A204.1 (cell line): Measurements from ENCODE around the gene HOXD1.

Experiments used
- FAIRE-seq: peaks from 2 replicates; lab custom pipeline; 2012; peaks lifted over from hg19 to GRCh38; lab: Jason Lieb, UNC

Gene HOXD1

DNA sequence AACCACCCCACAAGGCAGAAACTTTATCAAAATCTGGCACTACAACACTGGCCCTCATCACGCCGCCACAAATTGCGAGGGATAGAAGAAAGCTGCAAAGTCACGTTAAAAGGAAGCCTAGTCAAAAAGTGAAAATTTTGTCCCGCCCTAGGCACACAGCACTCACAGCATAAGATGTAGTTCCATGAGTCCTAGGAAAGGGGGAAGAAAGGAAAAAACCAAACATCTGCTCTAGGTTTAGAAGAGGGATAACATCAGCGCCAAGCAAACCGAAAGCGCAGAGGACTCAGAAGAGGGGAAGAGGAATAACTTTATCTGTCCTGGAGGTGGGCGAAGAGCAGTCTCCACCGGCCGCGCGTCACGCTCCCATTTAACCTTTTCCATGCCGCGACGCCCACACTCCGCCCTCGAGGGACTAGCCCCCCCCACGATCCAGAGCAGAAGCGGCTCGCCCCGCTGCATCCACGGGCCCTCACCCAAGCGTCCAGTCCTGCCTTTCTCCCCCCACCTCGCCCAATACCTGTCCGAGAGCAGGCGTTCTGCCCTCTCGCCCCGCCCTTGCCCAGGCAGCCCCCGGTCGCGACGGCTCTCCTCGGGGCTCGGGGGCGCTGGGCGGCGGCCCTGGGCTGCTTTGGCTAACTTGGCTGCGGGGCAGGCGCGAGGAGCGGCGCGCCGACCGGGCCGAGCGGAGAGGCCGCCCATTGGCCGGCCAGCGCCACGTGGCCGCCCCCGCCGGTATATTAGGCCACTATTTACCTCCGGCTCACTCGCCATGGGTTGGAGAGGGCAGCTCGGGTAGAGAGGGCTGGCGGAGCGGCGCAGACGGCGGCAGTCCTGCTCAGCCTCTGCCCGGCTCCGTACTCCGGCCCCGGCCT, at the start of gene HOXD1:
TSS of gene HOXD1 (plus strand) at position 770 of the 875 bp plus-strand sequence. CDS start 134 bp downstream, outside the sequence.
- FAIRE-seq, result no peak

DNA sequence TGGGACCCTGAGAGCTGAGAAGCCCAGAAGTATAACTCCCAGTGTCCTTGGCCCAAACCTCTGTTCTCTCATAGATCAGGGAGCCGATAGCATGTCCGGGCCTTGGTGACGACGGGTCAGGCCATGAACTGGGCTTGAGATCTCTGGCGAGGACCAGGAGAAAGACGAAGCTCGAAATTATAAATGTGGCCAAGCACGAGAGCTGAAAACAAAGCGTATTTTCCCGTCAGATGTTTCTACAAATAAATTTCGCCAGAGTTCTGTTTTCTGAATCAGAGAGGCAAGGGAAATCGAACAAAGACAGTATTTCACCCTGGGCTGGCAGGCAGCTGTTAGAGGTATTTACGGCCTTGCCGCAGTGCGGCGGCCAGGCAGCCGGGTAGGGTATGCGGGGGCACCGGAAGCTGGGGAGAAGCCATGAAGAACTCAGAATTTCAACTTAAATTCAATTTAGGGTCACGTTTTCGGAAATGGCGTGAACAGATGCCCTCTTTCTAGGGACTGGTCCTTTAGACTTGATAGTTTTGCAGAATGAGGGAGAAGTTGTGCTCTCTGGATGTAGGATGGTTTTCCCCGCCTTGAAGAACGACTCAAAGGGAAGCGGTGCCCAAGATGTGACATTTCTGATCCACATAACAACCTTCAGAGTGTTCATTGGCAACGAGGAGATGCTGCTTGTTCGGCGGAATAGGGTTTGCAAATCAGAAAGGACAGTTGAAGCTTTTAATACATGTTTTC, 49.4 kb upstream of the HOXD1 start:
- FAIRE-seq, result no peak

DNA sequence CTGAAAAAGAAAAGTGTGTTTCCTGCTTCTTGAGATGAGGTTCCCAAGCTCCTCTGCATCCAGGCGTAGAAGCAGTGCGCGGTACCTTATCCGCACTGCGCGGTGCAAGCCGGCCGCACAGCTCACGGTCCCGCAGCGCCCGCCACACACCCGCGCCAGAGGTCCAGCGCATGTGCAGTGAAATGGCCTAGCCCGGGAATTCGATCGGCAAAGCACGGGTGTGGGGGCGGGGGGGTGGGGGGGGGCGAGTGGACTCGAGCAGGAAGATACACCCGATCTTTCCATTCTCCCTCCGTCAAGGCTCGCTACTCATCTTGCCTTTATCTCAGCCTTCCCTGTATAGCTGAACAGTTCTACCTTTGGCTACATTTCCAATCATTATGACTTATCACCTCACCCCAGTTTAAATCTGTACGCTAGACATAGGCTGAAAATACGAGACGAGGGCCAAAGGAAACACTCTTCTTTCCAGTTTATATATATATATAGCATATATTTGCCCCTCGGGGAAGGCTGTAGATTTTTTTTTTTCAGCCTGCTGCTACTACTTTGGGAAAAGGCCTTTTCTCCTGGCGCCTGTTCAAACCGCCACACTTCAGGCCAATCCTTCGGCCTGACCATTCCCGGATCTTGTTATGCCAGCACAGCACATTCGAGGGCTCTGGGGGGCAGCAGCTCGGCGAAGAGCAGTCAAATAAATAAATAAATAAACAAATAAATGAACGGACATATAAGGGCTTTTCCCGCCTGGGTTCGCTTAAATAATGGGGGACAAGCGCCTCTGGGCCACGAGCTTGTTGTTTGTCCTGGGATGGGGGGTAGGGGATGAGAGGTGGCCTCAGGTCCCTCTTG, 48.6 kb upstream of the HOXD1 start:
- FAIRE-seq, result no peak

DNA sequence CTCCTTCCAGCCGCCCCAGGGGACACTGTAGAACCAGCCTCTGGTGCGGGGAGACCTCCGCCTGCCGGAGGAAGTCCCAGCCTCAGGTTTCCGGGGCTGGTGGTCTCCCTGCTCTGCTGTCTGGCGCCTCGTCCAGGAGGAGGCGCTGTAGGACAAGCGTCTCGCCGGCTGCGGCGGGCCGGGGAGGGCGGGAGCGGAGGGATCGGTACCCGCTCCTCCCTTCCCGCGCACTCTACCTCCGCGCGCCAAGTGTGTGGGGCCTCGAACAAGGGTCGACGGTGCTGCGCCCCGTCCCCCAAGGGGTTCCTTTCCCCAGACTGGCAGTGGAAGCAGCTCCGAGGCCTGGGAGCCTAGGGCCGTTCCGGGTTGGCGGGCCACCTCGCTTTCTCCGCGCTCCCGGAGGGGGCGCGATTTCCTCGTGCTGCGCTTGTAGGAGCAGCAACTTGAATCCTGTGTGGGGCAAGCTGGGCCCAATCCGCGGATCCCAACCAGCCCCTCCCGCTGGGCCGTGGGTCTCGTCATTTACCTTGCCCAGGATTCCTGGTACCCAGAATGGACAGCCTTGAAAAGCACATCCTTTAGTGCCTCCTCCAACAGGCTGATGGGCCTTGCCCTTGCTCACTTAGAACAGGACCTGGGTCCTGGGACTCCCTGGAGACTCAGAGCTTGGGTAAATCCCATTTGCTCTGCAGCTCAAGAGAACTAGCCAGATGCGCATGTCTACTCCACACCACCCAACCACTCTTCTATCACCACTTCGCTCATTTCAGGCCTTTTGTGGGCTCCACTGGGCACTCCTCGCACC, 47.8 kb upstream of the HOXD1 start:
- FAIRE-seq, result no peak

DNA sequence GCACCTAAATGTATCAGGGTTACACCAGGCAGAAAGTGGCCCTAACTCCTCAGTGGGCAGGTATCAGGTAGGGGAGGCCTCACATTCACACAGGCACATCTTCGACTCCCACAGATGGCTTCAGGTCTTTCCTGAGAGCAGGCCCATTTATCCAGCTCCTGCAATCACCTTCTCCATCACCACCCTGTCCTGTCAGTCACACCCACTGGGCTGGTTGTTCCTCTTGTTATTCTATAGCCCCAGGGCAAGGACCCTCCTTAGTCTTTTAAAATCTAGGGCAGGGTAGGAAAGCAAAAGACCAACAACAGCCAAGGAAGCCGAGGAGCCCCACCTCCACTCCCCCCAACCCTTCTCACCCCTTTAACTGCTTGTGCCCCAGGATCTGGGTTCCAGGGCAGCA, 46.2 kb upstream of the HOXD1 start:
- no peak for FAIRE-seq

DNA sequence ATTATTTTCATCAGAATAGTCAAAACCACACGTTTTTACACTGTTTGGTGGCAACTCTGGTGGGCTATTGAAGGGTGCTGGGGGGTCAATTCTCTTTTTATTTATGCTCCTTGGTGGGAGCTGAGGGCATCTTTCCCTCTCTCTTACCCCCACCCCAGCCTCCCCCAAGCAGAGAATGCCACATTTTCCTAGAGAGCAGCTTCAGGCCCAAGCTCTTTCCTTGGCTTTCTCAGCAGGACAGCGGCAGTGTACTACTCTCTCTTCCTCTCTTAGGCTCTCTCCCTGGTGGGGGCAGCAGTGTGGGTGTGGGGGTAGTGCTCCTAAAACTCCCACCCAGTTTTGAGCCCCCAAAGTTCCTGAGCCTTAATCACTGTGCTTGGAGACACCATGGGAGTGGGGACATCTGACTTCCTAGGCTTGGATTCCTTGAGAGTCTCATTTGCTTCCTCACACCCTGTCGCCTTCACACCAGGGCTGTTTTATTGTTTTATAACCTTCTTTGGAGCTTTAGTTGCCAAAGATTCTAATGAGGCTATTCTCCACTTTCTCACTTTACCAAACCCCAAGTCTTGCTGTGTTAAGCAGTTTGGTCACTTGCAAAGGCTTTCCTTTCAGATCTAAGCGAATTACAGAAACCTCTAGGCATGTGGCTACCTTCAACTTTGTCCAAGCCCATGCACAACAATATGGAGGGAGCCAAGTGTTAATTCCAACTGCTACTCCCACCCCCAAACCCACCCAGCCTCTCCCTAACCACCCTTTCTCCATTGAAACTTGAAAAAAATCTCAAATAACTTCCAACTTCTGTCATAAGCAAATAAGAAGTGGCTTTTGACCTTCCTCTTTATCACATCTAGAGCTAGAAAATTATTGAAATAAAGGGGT, 43.1 kb upstream of the HOXD1 start:
- FAIRE-seq, result no peak

DNA sequence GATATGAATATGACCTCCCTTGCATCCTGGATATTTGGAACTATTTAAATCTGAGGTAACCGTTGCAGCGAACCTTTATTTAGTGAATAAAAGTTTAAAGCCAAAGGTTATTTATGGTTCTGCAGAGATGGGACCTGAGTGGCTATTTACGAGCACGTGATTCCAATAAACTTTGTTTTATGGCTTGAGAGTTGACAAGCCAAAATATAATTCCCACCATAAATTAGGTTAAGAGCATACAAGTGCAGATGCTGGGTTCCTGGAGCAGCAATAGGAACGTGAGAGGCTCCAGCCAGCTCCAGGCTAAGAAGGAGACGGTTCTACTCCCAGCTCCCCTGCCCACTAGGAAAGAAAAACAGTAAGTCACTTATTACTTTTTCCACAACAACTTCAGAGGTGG, 42.4 kb upstream of the HOXD1 start:
- no peak for FAIRE-seq

DNA sequence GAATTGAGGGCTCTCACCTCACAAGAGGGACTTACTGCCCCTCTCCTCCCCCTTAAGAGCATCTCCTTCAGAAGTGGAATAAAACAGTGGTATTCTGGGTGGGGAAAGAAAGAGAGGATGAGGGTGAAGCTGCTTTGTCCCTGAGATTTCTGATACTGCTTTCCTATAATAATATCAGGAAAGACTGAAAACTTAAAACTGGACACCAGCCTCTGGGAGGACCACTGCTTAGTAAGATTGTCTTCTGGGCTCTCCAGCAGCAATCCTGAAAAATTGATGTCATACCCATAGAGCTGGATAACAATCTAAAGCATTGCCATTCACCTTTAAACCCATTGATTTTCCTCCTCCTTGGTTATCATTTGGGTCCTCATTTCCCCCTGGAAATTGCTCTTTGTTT, 41.8 kb upstream of the HOXD1 start:
- FAIRE-seq, result no peak

DNA sequence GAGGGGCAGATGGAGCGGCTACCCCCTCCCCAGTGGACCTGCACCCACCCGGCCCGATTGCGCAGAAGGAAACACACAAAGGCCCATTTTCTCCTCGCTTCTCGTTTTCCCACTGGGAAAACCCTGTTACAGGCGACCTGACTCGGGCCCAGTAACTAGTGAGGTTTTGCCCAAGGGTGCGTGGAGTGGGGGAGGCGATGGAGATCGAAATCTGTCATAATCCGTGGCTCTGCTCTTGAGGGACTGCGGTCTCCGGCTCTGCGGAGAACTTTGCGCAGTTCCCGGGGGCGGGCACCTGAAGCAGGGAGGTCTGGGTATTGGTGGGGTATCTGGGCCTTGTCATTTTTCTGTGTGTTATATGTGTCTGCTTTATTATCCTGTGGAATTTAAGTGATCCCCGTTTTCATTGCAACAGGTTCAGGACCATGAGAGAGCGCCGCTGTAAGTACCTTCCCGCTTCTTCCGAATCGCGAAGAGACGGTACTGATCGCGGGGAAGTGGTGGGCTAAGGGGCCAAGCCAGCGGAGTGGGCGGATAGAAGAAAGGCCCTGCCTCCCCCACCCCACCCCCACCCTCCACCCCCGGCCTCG, 41.2 kb upstream of the HOXD1 start:
- no peak for FAIRE-seq

DNA sequence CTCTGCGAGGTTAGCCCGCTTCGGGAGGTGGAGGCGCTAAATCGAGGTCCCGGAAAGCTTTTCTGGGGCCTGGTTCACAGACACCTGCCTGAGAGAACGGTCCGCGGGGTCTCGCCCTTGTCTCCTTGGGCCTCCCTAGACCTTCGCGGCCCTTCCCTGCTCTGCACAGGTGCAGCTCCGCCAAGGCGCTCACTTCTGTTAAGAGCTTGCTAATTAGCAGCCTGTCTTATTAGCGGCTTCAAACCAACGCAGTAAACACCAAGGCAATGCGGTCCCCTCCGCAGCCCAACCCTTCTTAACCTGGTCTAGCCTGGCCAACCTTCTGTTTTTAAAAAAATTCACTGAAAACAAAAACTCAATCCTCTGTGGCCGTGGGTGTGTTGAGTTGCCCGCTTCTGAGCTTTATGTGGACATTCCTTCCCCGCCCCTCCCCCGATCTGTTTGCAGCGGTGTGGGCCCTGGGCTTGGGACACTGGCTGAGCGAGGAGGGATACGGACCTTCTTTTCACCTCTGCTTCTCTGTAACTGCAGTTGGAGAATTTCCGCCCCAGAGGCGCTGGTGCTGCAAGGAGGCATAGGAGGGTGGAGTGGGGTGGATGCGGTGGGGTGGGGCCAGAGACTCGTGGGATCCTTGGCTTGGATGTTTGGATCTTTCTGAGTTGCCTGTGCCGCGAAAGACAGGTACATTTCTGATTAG, 40.5 kb upstream of the HOXD1 start:
- FAIRE-seq, result no peak

DNA sequence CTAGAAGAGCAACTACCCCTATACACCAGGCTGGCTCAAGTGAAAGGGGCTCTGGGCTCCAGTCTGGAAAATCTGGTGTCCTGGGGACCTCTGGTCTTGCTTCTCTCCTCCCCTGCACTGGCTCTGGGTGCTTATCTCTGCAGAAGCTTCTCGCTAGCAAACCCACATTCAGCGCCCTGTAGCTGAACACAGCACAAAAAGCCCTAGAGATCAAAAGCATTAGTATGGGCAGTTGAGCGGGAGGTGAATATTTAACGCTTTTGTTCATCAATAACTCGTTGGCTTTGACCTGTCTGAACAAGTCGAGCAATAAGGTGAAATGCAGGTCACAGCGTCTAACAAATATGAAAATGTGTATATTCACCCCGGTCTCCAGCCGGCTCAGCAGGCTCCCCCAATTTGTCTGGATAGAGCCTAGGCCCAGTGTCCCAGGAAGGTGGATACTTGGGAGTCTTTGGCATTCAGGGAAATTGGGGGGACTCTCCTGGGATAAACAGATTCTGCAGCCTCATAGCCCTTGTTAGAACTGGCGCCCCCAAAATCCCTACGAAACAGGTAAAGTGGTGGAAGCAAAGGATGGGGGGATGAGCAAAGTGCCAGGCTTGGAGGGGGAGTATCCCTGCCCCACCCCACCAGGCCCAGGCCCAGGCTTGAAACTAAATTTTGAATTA, 39.6 kb upstream of the HOXD1 start:
- no peak for FAIRE-seq

DNA sequence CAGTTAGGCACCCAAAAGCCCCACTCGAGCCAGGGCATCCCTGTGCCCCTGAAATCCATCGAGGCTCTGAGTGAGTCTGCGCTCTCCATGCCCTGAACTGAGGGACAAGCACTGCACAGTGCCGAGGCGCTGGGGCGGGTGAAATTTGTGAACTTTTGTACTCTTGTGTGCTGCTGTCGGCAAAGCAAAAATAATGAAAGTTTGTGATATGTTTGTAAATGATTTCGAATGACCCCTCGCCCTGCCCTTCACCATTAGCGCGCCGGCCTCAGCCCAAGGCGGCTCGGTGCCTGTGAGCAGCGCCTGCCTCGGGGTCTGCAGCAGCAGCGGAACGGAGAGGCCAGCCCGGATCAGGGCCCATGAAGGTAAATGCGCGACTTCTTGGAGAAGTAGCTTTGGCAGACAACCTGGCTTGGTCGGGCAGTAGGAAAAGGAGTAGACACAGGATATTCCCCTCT, 39.0 kb upstream of the HOXD1 start:
- no peak for FAIRE-seq

DNA sequence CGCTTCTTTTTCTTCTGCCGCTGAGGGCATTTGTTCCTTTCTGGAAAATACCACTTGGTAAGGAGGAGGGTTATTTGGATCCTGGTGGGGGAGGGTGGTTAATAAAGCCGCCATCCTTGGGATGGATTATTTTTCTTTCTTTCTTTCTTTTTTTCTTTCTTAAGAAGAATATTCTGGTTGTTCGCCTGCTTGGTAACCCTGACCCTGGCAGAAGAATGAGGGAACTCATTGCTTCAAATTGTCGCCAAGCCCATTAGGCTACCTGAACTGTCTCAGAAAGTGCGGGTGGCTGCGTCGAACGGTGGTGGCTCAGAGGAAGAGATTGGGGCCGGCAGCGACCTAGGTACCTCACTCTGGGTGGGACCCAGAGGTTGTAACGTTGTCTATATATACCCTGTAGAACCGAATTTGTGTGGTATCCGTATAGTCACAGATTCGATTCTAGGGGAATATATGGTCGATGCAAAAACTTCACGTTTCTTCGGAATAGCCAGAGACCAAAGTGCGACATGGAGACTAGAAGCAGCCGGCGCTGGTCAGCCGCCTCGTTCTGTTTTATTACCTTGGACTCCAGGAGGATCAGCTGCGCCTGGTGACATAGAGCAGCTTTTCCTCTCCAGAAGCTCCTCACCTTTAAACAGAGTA, 38.4 kb upstream of the HOXD1 start:
- FAIRE-seq, result no peak

DNA sequence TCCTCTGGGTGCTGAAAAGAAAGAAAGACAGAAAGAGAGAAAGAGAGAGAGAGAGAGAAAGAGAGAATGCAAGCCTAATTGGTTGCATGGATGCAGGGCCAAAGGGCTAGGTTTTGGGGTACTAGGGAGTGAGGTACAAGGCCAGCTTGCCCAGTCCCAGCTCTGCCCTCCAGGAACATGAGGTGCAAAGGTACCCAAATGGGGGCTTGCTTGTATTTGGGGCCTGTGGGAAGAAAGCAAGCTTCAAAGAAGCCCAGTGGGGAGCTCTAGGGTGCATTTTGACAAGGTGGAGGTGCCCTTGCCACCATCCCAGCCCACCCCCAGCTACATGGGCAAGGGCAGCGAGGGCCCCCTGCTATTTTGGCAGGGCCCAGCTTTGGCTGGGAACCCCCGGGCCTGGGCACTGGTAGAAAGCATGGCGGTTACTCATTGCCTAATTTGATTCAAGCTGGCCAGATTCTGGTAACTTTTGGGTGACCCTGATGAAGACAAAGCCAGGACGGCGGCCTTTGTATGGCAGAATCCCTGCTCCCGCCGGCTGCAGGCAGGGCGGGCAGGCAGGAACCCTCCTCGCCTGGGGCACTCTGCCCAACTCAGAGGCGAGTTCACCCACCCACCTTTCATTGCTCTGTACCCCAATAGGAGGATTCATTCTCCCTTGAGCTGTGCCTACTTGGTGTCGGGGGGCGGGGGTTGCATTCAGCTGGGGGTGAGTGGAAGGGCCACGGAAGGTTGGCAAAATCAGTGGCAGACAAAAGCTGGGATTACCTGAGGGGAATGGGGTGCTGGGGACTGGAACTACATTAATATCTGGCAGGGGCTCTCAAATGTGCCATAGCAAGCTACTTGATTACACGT, 37.7 kb upstream of the HOXD1 start:
- FAIRE-seq, result no peak

DNA sequence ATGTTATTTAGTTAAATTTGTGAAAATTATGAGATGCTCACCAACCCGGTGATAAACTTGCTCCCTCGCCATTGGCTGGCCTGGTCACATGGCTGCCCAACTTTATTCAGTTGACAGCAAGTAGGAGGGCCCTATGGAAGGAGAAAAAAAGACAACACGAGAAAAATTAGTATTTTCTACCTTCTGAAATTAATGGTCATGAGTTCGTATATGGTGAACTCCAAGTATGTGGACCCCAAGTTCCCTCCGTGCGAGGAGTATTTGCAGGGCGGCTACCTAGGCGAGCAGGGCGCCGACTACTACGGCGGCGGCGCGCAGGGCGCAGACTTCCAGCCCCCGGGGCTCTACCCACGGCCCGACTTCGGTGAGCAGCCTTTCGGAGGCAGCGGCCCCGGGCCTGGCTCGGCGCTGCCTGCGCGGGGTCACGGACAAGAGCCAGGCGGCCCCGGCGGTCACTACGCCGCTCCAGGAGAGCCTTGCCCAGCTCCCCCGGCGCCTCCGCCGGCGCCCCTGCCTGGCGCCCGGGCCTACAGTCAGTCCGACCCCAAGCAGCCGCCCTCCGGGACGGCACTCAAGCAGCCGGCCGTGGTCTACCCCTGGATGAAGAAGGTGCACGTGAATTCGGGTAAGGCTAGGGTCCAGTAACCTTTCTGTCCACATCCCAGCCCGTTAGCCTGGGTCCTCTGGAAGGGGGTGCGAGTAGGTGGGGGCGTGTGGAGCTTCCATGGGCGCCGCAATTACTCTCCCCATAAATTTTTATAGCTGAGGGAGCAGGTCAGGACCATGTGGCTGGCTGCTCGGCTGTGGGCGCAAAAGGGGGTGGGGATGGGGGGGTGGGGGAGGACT, 36.8 kb upstream of the HOXD1 start, which contains the start of gene HOXD4:
TSS of gene HOXD4 (plus strand) at position 109 of the 846 bp plus-strand sequence. CDS start at position 193, 84 bp downstream.
- no peak for FAIRE-seq
